Measurements from ENCODE around the gene MACC1. TPM values are rescaled to one million over a fixed set of nuclear protein-coding genes. Genes with fewer than 3 reads are reported as not detected.

Gene MACC1
- total and polyA plus RNA-seq, 9 of the 15 experiments (the other 6 are each of a cell fraction or from before 2014, with no cell fraction given): 5.9 to 30.2 (median 10.4) TPM

GRCh38 chr7:20219446-20220292 is 2.5 kb upstream of the MACC1 start (continued):
- TF ChIP-seq HCFC1 (IDR thresholded peaks at IDR 0.05; ENCODE audit: low read depth, low read length): no peak
- peak; percentile 97 for TF ChIP-seq PHF21A (IDR thresholded peaks at IDR 0.05; ENCODE audit: borderline replicate concordance, low read depth)
- TF ChIP-seq POLR2G (IDR thresholded peaks at IDR 0.05; ENCODE audit: low read depth, low read length): peak; percentile 62
- peak; percentile 68 for TF ChIP-seq HNRNPLL (IDR thresholded peaks at IDR 0.05; ENCODE audit: low read depth, low read length, poor library complexity, severe bottlenecking)
- TF ChIP-seq POLR3G (IDR thresholded peaks at IDR 0.05; ENCODE audit: extremely low read depth, insufficient read length, insufficient replicate concordance): no peak
- TF ChIP-seq HNRNPK (IDR thresholded peaks at IDR 0.05; ENCODE audit: low read depth, low read length, poor library complexity, severe bottlenecking): no peak
- peak; percentile 79; the same call in 1 of the 2 replicates for TF ChIP-seq ELF2 (CRISPR knock-in tag; IDR thresholded peaks at IDR 0.05)
- peak; percentile 98 for TF ChIP-seq ATF7 (IDR thresholded peaks at IDR 0.05)
- TF ChIP-seq FOXA3 (CRISPR knock-in tag; conservative IDR thresholded peaks at IDR 0.05 in 1 of 2, IDR thresholded peaks at IDR 0.05 in 1 of 2): peak; percentile 100
- TF ChIP-seq ZBTB33 (CRISPR knock-in tag; IDR thresholded peaks at IDR 0.05): peak; percentile 73; the same call in 1 of the 2 replicates
- TF ChIP-seq NBN (IDR thresholded peaks at IDR 0.05; ENCODE audit: low read depth): peak; percentile 100
- TF ChIP-seq NFE2L1 (tag; IDR thresholded peaks at IDR 0.05; ENCODE audit: borderline replicate concordance, low read depth): peak; percentile 54
- TF ChIP-seq BRD9 (IDR thresholded peaks at IDR 0.05; ENCODE audit: low read depth, partially characterized antibody): peak; percentile 99
- peak; percentile 96 for TF ChIP-seq MITF (IDR thresholded peaks at IDR 0.05)
- peak; percentile 90 for TF ChIP-seq ZEB2 (IDR thresholded peaks at IDR 0.05)
- TF ChIP-seq ZNF239 (CRISPR knock-in tag; IDR thresholded peaks at IDR 0.05): peak; percentile 78
- peak; percentile 98 for TF ChIP-seq PYGO2 (tag; IDR thresholded peaks at IDR 0.05)
- TF ChIP-seq CHAMP1 (IDR thresholded peaks at IDR 0.05): peak; percentile 100
- TF ChIP-seq NCOA2 (IDR thresholded peaks at IDR 0.05; ENCODE audit: partially characterized antibody in 2 of 2): peak; percentile 95 to 97
- peak; percentile 98 for TF ChIP-seq NEUROD1 (IDR thresholded peaks at IDR 0.05; ENCODE audit: borderline replicate concordance, low read depth, low read length, partially characterized antibody)
- TF ChIP-seq BHLHE40 (IDR thresholded peaks at IDR 0.05; ENCODE audit: low read length): peak; percentile 84
- TF ChIP-seq FOXJ3 (CRISPR knock-in tag; IDR thresholded peaks at IDR 0.05): no peak
